SU-DHL-6 (cell line): ENCODE measurements around the gene RSBN1L.

ENCODE experiments used
- H2AFZ ChIP-seq: fragments of 200-600 bp; sonication (generic); 2 replicates; pipeline ENCODE4 v1.6.1; 2014; ENCODE audit warnings: low read depth, mild to moderate bottlenecking, moderate library complexity, mixed read lengths, antibody characterized with exemption, low read length; ENCODE audit not compliant: severe bottlenecking
- H3F3A ChIP-seq: fragments of 200-600 bp; shearing (Covaris generic); 2 replicates; pipeline ENCODE4 v1.6.0; 2016; ENCODE audit warnings: antibody characterized with exemption, mild to moderate bottlenecking; ENCODE audit not compliant: insufficient read depth
- H3K27ac ChIP-seq: fragments of 200-600 bp; sonication (generic); 2 replicates; pipeline ENCODE4 v1.5.1; 2016; ENCODE audit warnings: low read depth, mild to moderate bottlenecking, low read length, moderate library complexity, mixed read lengths
- H3K27me3 ChIP-seq: fragments of 200-600 bp; sonication (generic), shearing (Covaris generic); 2 replicates; pipeline ENCODE4 v1.6.0; 2014; ENCODE audit warnings: mild to moderate bottlenecking, low read length
- H3K36me3 ChIP-seq: fragments of 200-600 bp; sonication (generic); 2 replicates; pipeline ENCODE4 v1.6.1; 2014; ENCODE audit warnings: mild to moderate bottlenecking, low read length, mixed read lengths
- H3K4me2 ChIP-seq: fragments of 300-600, 200-600 bp; shearing (Covaris generic), sonication (generic); 2 replicates; pipeline ENCODE4 v1.6.0; 2014; ENCODE audit warnings: low read length, low read depth, mild to moderate bottlenecking; ENCODE audit not compliant: poor library complexity, severe bottlenecking
- H3K4me3 ChIP-seq: fragments of 200-600 bp; sonication (generic); 2 replicates; pipeline ENCODE4 v1.5.1; 2014; ENCODE audit warnings: antibody characterized with exemption, low read length, mild to moderate bottlenecking, mixed read lengths; ENCODE audit not compliant: insufficient read depth, poor library complexity, severe bottlenecking
- H3K79me2 ChIP-seq: fragments of 200-600 bp; sonication (generic); 2 replicates; pipeline ENCODE4 v1.6.1; 2014; ENCODE audit warnings: mild to moderate bottlenecking, low read length, moderate library complexity; ENCODE audit not compliant: insufficient read depth
- H3K9ac ChIP-seq: fragments of 200-600 bp; sonication (generic); 2 replicates; pipeline ENCODE4 v1.7.0; 2014; ENCODE audit warnings: mild to moderate bottlenecking, low read length
- H3K9me2 ChIP-seq: fragments of 200-600 bp; sonication (generic); replicated peaks from 2 replicates; pipeline ENCODE4 v1.6.1; 2014; ENCODE audit warnings: low read length; ENCODE audit not compliant: insufficient read depth
- H3K9me3 ChIP-seq: fragments of 200-600 bp; sonication (generic); 2 replicates; pipeline ENCODE4 v1.6.1; 2014; ENCODE audit warnings: low read length, mixed read lengths; ENCODE audit not compliant: insufficient read depth
- H4K20me1 ChIP-seq: fragments of 200-600 bp; sonication (generic); 2 replicates; pipeline ENCODE4 v1.6.1; 2014; ENCODE audit warnings: low read depth, mild to moderate bottlenecking, antibody characterized with exemption, low read length, moderate library complexity, mixed read lengths
- EZH2phosphoT487 ChIP-seq: fragments of 200-600 bp; sonication (generic), shearing (Covaris generic); conservative IDR thresholded peaks from 2 replicates; pipeline ENCODE4 v1.6.1; 2018; ENCODE audit warnings: mild to moderate bottlenecking, antibody characterized with exemption, low read length, moderate library complexity, mixed read lengths
- TF ChIP-seq, protein P1 (sequence below): fragments of 200-600 bp; sonication (generic); IDR thresholded peaks from one replicate; pipeline ENCODE4 v1.5.1; 2017; ENCODE audit warnings: antibody characterized with exemption, mild to moderate bottlenecking, low read length, moderate library complexity; ENCODE audit not compliant: insufficient read depth, poor library complexity, severe bottlenecking

Gene RSBN1L

DNA sequence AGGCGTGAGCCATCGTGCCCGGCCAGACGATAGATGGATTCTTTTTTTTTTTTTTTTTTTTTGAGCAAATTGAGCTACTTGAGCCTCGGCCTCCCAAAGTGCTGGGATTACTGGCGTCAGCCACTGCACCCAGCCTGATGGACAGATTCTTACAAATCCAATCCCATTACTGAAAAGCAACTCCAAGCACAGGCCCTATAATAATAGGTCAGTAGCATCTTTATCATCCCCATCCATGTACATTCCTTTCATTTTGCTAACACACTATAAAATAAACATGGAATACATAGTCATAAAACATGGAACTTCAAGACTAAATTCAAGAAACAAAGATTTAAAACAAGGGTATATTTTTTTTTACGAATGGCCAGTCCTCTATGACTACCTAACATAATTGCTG lies 16.0 kb upstream of the RSBN1L start:
- no peaks in the 10 kb centered on the region for H3K9me2 ChIP-seq
- peaks cover 10% of the 10 kb centered on the region; the same call in 1 of the 2 replicates for H3K36me3 ChIP-seq
- H3K27ac ChIP-seq = no peak overlapping the region
- no peak overlapping the region for H2AFZ ChIP-seq
- TF ChIP-seq, protein P1, sequence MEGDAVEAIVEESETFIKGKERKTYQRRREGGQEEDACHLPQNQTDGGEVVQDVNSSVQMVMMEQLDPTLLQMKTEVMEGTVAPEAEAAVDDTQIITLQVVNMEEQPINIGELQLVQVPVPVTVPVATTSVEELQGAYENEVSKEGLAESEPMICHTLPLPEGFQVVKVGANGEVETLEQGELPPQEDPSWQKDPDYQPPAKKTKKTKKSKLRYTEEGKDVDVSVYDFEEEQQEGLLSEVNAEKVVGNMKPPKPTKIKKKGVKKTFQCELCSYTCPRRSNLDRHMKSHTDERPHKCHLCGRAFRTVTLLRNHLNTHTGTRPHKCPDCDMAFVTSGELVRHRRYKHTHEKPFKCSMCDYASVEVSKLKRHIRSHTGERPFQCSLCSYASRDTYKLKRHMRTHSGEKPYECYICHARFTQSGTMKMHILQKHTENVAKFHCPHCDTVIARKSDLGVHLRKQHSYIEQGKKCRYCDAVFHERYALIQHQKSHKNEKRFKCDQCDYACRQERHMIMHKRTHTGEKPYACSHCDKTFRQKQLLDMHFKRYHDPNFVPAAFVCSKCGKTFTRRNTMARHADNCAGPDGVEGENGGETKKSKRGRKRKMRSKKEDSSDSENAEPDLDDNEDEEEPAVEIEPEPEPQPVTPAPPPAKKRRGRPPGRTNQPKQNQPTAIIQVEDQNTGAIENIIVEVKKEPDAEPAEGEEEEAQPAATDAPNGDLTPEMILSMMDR = no peak
- no peak for TF ChIP-seq EZH2phosphoT487
- peaks cover 37% of the 10 kb centered on the region for H3K79me2 ChIP-seq
- no peak overlapping the region for H3K4me3 ChIP-seq
- no peaks in the 10 kb centered on the region for H3K27me3 ChIP-seq
- H3K9ac ChIP-seq = no peak overlapping the region
- H3K9me3 ChIP-seq = no peaks in the 10 kb centered on the region
- no peak overlapping the region for H3K4me2 ChIP-seq
- 0 out of 2 replicates have a peak, but pooled peaks cover 4% of the 10 kb centered on the region for H3F3A ChIP-seq
- H4K20me1 ChIP-seq = no peaks in the 10 kb centered on the region; the same call in 1 of the 2 replicates

DNA sequence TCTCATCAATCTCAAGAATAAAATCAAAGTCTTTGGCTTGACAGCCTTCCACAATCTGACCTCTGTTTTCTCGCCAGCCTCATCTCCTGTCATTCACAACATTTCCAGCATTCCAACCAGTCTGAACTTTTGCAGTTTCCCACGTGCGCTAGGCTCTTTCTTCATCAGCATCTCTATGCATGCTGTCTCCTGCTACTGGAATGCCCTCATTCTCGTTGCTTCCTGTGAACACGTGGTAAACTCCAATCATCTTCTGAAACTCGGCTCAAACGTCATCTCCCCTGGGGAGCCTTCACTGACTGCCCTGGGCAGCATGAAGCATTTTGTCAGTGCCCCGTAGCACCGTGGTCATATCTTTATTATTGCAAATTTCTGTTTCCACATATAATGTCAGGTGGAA lies 12.2 kb upstream of the RSBN1L start:
- H3K27ac ChIP-seq = no peak overlapping the region

DNA sequence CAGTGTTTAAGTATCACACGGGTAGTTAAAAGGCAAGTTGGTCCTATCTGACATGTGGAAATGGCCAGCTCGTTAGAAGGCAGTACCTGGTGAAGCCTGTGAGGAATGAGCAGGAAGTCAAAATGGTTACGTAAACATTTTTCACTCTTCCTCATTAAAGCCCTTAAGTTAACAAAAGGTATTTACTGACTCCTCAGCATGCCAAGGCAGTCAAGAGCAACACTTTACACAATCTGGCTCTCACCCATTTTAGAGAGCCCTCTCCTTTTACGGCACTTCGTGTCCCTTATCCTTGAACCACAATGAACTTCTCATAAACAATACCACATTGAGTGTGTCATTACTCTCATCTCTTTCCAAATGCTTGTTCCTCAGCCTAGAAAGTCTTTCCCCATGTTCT lies 11.0 kb upstream of the RSBN1L start:
- no peak for TF ChIP-seq EZH2phosphoT487
- TF ChIP-seq, protein P1 = no peak
- Histone ChIP-seq H3K27ac (no peak overlapping the region), H2AFZ (no peak overlapping the region), H3K4me3 (no peak overlapping the region), H3K4me2 (no peak overlapping the region), H3K9ac (no peak overlapping the region), H3K9me2 (no peaks in the 10 kb centered on the region), H3K9me3 (no peaks in the 10 kb centered on the region), H3F3A (no peaks in the 10 kb centered on the region; the same call in 1 of the 2 replicates), H4K20me1 (no peaks in the 10 kb centered on the region; the same call in 1 of the 2 replicates), H3K79me2 (peaks cover 76% of the 10 kb centered on the region), H3K27me3 (no peaks in the 10 kb centered on the region), H3K36me3 (peaks cover 10% of the 10 kb centered on the region; the same call in 1 of the 2 replicates)

More for the DNA sequence above, 12.2 kb upstream of the RSBN1L start:
- Histone ChIP-seq H2AFZ (no peak overlapping the region), H3K4me3 (no peak overlapping the region), H3K27me3 (no peaks in the 10 kb centered on the region), H3K9me2 (no peaks in the 10 kb centered on the region), H3K9ac (no peak overlapping the region), H3F3A (no peaks in the 10 kb centered on the region; the same call in 1 of the 2 replicates), H3K79me2 (peaks cover 71% of the 10 kb centered on the region), H4K20me1 (no peaks in the 10 kb centered on the region; the same call in 1 of the 2 replicates), H3K4me2 (no peak overlapping the region), H3K36me3 (peaks cover 10% of the 10 kb centered on the region; the same call in 1 of the 2 replicates), H3K9me3 (no peaks in the 10 kb centered on the region)
- TF ChIP-seq, protein P1 = no peak
- TF ChIP-seq EZH2phosphoT487 = no peak
